Adipocyte (in vitro differentiated cells): ENCODE data around the gene FTO.

Experiments used
- DNase-seq: peaks from one replicate; pipeline ENCODE4 v3.0.0-alpha.2; 2015; ENCODE audit warnings: low read depth
- H3K27me3 ChIP-seq: replicated peaks from 2 replicates; pipeline ENCODE4 v1.7.0; 2013; ENCODE audit warnings: mild to moderate bottlenecking, low read length, moderate library complexity; ENCODE audit not compliant: control insufficient read depth, insufficient read depth
- H3K36me3 ChIP-seq: 2 replicates; pipeline ENCODE4 v1.7.0; 2013; ENCODE audit warnings: low read length, mild to moderate bottlenecking, moderate library complexity; ENCODE audit not compliant: control insufficient read depth, insufficient read depth, severe bottlenecking
- H3K4me1 ChIP-seq: 2 replicates; pipeline ENCODE4 v1.7.0; 2013; ENCODE audit warnings: mild to moderate bottlenecking, low read length, moderate library complexity; ENCODE audit not compliant: control insufficient read depth, insufficient read depth
- H3K4me3 ChIP-seq: 2 replicates; pipeline ENCODE4 v1.7.0; 2013; ENCODE audit warnings: mild to moderate bottlenecking, low read length, moderate library complexity
- H3K9ac ChIP-seq: 2 replicates; pipeline ENCODE4 v1.7.0; 2013; ENCODE audit warnings: mild to moderate bottlenecking, low read length, moderate library complexity
- H3K9me3 ChIP-seq: 2 replicates; pipeline ENCODE4 v1.7.0; 2013; ENCODE audit warnings: mild to moderate bottlenecking, low read length, moderate library complexity; ENCODE audit not compliant: control insufficient read depth

The FTO gene

GRCh38 chr16:53736297-53736696 is 32.3 kb downstream of the FTO start:
- no peaks in the 10 kb centered on the region for H3K27me3 ChIP-seq
- H3K4me3 ChIP-seq, result no peak overlapping the region
- no peak overlapping the region for H3K9ac ChIP-seq
- H3K36me3 ChIP-seq, result no peaks in the 10 kb centered on the region
- no peak for DNase-seq
- H3K4me1 ChIP-seq, result peaks cover 6% of the 10 kb centered on the region
- no peaks in the 10 kb centered on the region for H3K9me3 ChIP-seq

DNA sequence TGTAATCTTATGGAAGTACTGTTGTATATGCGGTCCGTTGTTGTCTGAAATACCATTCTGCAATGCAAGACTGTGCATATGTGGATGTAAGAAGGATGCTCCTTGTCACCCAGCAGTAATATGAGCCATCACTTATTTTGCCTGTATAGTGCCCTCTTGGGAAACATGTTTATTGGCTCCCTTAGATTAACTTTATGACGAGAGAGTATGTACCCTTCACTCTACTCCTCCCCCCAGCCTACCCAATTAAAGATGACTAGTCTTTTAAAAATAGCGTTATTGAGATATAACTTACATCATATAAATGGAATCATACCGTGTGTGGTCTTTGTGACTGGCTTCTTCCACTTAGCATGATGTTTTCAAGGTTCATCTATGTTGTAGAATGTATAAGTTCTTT is 33.6 kb downstream of the FTO start:
- no peak for DNase-seq

GRCh38 chr16:53740476-53740875 is 36.5 kb downstream of the FTO start:
- Histone ChIP-seq H3K4me1 (peaks cover 21% of the 10 kb centered on the region), H3K27me3 (no peaks in the 10 kb centered on the region), H3K4me3 (no peak overlapping the region), H3K36me3 (no peaks in the 10 kb centered on the region), H3K9ac (no peak overlapping the region), H3K9me3 (no peaks in the 10 kb centered on the region)
- no peak for DNase-seq

More for the DNA sequence above, 33.6 kb downstream of the FTO start:
- Histone ChIP-seq H3K4me3 (no peak overlapping the region), H3K9ac (no peak overlapping the region), H3K4me1 (peaks cover 3% of the 10 kb centered on the region), H3K27me3 (no peaks in the 10 kb centered on the region), H3K9me3 (no peaks in the 10 kb centered on the region), H3K36me3 (no peaks in the 10 kb centered on the region)

DNA sequence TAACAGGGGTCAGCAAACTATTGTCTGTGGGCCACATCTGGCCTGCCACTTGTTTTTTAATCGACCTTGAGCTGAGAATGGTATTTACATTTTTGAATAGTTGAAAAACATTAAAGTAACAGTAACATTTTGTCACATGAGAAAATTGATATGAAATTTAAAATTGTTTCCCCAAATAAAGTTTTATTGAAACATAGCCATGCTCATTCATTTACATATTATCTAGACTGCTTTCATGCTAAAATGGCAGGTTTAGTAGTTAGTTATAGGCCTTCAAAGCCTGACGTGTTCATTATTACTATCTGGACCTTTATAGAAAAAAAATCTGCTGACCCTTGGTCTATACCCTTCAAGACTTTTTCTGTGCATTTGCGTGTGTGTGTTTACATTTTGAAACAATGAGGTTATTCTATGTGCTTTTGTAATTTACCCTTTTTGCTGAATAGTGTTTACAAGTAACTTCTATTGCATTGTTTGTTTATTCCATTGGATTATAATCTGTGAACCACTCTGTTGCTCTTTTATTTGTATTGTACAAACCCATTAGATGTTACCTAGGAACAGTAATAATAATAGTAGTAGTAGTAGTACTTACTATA is 37.1 kb downstream of the FTO start:
- Histone ChIP-seq H3K9ac (no peak overlapping the region), H3K36me3 (no peaks in the 10 kb centered on the region), H3K4me3 (no peak overlapping the region), H3K27me3 (no peaks in the 10 kb centered on the region), H3K4me1 (peaks cover 27% of the 10 kb centered on the region), H3K9me3 (no peaks in the 10 kb centered on the region)
- DNase-seq, result no peak

DNA sequence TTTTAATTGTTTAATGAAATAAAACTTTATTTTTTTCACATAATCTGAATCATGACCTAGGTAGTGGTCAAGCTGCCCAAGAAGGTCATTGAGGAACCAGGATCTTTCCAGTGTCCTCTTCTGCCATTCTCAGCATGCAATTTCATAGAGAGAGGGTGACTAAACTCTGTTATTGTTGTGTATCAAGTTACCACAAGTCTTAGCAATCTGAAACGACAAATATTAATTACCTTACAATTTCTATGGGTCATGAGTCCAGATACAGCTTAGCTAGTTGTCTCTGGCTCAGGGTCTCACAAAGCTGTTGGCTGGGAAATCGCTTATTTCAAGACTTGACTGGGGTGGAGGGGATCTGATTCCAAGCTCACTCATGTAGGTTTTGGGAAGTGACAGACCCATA is 37.6 kb downstream of the FTO start:
- H3K9ac ChIP-seq, result no peak overlapping the region
- no peaks in the 10 kb centered on the region for H3K36me3 ChIP-seq
- H3K4me1 ChIP-seq, result peaks cover 31% of the 10 kb centered on the region
- no peaks in the 10 kb centered on the region for H3K27me3 ChIP-seq
- no peak for DNase-seq
- H3K9me3 ChIP-seq, result no peaks in the 10 kb centered on the region
- no peak overlapping the region for H3K4me3 ChIP-seq

DNA sequence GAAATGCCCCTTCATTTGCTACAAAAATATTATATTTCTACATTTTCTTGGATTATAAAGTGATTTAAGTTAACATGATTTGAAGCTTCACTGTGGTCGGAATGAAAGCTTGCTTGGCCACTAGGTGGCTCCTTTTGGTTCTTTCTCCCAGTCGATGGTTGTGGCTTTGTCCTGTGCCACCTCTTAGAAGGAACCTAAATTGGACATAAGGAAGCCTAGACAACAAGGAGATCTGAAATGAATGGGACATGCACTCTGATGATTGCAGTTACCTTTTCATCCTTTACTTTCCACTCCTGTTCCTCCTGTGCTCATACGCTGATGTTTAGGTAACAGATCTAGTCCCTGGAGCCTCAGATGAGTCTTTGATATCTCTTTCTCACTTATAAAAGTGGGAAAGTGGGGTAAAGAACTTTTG is 39.2 kb downstream of the FTO start:
- peak; percentile 44 for DNase-seq
- H3K27me3 ChIP-seq, result no peaks in the 10 kb centered on the region

DNA sequence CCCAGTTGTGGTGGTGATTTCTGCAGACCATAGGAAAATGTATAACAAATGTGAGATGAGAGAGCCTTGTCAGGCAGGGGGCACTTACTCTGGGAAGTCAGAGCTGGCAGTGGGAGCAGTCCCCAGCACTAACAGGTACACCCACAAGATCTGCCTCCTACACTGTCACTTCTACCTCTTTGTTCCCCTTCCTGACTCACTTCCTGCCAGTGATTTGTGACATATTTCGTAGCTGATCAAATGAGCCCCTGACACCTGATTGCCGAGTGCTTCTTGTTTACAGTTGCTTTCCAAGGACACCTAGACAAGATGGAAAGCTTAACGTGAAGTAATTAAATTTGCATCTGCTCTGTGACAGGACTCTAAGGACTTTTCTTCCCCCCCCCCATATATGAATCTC is 40.5 kb downstream of the FTO start:
- H3K9me3 ChIP-seq, result peaks cover 4% of the 10 kb centered on the region
- H3K4me3 ChIP-seq, result peak overlapping the region; percentile 1
- H3K36me3 ChIP-seq, result no peaks in the 10 kb centered on the region
- DNase-seq, result no peak
- no peaks in the 10 kb centered on the region for H3K27me3 ChIP-seq
- H3K4me1 ChIP-seq, result peaks cover 37% of the 10 kb centered on the region
- peak overlapping the region; percentile 32 for H3K9ac ChIP-seq

More for the DNA sequence above, 39.2 kb downstream of the FTO start:
- Histone ChIP-seq H3K4me3 (no peak overlapping the region), H3K9ac (no peak overlapping the region), H3K4me1 (peaks cover 37% of the 10 kb centered on the region), H3K9me3 (peaks cover 4% of the 10 kb centered on the region), H3K36me3 (no peaks in the 10 kb centered on the region)

- H3K36me3 ChIP-seq, result no peaks in the 10 kb centered on the region
- peaks cover 4% of the 10 kb centered on the region for H3K9me3 ChIP-seq
- DNase-seq, result peak; percentile 61
- peak overlapping the region; percentile 58 for H3K4me3 ChIP-seq
- peak overlapping the region; percentile 67 for H3K9ac ChIP-seq
- peaks cover 37% of the 10 kb centered on the region for H3K4me1 ChIP-seq
- H3K27me3 ChIP-seq, result no peaks in the 10 kb centered on the region
Observed at GRCh38 chr16:53745086-53745485, 41.1 kb downstream of the FTO start.

DNA sequence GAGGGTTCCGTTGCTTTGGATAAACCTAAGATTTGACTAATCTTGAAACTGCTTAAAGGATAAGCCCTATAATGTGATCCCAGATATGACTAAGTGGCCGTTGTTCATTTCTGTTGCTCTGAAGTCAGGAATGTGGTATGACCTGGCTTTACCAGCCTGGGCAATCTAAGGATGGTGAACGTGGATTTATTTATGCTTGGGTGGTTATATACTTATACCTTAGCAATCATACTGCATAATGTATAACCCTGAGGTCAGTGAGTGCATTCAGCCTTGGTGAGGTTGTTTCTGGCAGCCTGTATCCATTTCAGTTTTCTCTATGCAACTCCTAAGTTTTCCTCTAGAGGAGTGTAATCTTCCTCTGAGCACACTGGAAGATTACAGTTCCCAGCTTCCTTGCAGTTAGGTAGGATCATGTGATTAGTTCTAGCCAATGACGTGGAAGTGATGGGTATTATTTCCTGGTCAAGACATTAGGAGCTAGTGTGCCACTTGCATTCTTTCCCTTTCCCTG is 41.9 kb downstream of the FTO start:
- Histone ChIP-seq H3K4me3 (peak overlapping the region; percentile 58), H3K4me1 (peaks cover 37% of the 10 kb centered on the region), H3K36me3 (no peaks in the 10 kb centered on the region), H3K9me3 (peaks cover 4% of the 10 kb centered on the region), H3K27me3 (no peaks in the 10 kb centered on the region), H3K9ac (peak overlapping the region; percentile 67)
- peak; percentile 47 for DNase-seq

GRCh38 chr16:53752560-53752959 is 48.6 kb downstream of the FTO start:
- Histone ChIP-seq H3K27me3 (no peaks in the 10 kb centered on the region), H3K4me3 (no peak overlapping the region), H3K9ac (no peak overlapping the region), H3K36me3 (no peaks in the 10 kb centered on the region), H3K9me3 (peaks cover 4% of the 10 kb centered on the region), H3K4me1 (peaks cover 40% of the 10 kb centered on the region)
- DNase-seq, result no peak

DNA sequence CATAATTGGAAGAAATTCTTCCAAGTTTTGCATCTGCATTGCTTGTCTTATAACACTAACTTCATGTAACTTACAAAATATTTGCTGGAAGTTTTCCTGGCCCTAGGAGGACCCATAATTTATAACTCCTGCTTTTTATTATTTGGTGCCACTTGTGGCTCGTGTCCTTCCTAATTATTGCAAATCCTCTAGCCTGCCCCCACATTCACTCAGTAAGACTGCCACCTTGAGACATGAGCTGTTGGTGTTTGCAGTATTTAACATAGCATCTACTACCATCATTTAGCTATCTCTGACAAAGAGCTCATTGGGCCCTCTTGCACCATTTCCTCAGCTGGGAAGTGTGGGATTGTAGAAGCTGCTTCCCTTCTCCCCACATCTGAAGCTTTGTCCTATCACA is 49.5 kb downstream of the FTO start:
- DNase-seq, result no peak
- Histone ChIP-seq H3K4me3 (no peak overlapping the region), H3K9me3 (no peaks in the 10 kb centered on the region), H3K36me3 (no peaks in the 10 kb centered on the region), H3K27me3 (no peaks in the 10 kb centered on the region), H3K9ac (peak overlapping the region; percentile 46), H3K4me1 (peaks cover 40% of the 10 kb centered on the region)
